ENCODE data around the gene CSMD2.
A peak's percentile ranks its signal among the peaks of the same experiment; 100 is the strongest.

CSMD2 gene

DNA sequence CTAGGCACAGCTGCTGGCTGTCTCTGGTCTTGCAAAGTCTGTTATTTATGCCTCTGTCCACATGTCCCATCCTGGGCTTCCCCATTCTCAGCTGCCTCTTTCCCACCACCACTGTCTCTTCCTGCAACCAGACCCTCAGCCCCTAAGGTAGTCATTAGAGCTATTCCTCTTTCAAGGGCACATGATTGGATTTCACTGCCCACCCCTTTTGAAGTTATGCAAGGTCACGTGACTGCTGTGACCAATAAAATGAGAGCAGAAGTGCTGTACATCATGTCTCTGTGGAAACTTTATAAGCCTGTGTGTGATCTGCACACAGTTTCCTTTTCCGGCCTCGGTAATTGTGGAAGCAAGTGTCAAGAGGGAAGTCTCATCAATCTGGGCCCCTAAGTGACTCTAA lies 437.7 kb downstream of the CSMD2 start:
- DNase-seq = no peak

DNA sequence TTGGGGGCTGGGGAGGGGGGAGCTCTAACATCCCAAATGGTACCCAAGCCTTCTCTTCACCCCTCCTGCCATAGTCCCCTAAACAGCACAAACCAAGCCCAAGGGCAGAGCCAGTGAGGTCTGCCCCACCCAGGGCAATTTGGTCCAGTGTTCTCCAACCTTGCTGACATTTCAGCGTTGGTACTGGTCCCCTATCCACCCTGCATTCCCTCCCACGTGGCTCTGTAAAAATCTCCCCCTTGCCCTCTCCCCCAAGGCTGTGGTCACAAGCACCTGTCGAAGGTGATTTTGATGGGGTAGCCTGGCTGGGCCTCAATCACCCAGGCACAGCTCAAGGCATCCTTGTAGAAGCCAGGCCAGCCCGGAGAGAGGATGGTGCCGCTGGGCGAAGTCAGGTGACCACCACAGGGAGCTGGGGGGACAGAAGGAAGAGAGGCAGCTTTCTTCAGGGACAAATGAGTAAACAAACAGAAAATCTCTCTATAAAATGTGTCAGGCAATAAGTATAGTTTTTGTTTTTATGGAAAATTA lies 438.7 kb downstream of the CSMD2 start:
- DNase-seq = no peak

DNA sequence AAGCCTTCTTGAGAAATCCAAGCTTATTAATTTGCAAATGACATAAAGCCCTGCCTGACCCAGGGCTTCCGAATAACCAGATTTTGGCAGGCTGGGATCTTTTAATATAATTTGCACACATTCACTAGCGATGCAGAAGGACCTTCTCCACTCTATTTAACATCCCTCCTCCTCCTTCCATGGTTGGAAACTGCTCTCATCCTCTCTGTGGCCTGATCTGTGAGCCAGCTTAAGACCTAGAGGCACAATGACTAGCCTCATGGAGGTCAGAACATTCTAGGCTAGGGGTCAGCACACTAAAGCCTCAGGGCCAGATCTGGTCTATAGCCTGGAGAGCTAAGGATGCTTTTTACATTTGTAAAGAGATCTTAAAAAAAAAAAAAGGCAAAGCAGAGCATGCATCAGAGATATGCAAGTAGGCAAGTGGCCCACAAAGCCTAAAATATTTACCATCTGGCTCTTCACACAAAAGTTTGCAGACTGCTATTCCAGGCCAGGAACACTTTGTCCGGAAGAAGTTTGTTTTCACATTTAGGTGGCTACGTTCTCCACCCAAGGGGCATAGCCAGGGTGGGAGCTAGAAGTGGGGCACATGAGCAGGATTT lies 439.4 kb downstream of the CSMD2 start:
- no peak for DNase-seq

DNA sequence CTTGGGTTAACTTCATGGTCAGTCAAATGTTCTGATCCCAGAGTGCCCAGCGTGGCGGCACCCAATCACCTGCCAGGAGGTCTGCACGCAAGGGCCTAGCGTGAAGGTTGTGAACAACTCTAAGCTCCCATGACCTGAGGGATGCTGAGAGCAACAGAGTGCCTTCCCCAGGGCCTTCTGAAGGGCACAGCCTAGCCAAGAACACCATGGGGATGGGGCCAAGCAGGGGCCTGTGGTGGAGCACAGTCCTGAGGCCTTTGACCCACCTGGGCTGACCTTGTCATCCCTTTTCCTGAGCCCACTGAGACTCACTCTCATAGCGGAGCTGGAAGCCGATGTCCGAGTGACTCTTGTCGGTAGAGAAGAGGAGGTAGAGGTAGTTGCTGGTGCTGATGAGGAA lies 440.0 kb downstream of the CSMD2 start:
- no peak for DNase-seq

DNA sequence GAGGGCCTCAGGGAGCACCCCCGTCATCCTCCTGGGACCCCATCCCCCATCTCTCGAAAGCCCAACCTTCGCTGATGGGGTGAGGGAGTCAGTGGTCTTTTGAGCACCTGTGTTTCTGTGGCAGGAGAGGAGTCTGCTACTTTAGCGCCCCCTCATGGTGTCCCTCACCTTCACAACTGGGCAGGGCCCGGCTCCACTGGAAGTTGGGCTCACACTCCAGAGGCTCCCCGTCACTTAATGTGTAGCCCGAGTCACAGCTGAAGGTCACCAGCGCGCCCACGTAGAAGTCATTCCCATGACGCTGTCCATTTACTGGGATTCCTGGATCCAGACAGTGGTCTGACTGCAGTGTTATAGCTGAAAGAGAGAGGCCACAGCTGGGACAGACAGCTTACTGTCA lies 440.7 kb downstream of the CSMD2 start:
- DNase-seq = no peak

DNA sequence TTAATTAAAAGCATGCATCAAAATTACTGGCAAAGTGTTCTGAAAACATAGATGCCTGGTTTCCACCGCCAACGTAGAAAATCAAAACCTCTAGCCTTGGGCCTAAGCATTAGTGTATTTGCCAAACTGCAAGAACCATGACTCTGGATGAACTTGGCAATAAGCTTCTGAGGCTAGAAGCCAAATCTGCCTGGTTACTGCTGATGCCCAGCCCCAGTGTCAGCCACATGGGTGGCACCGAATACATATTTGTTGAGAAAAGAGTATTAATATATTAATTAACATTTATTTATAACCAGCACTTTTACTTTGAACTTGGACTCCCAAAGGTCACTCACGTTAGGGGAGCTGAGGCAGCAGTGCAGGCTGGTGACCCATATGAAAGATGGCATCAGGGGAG lies 441.8 kb downstream of the CSMD2 start:
- DNase-seq = no peak

DNA sequence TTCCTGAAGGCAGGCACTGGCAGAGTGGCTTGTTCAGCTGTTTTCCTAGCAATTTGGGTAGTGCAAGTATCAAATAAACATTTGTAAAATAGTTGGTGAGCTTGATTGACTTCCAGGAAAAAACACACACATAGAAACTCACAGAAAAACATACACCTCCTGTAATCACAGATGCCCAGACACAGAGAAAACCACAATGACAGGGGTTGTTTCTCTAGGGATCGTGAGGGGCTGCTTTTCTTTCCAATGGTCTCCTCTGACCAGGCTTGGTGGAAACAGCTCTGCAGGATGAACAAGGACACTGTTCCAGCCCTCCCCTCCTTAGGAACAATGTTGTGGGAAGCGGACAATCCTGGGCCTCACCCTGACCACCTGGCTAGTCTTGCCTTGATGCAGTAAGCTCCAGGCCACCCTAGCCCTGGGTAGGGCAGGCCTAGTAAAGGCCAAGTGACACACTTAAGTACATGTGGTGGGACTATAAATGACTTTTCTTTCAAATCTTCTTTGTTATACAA lies 443.7 kb downstream of the CSMD2 start:
- no peak for DNase-seq

DNA sequence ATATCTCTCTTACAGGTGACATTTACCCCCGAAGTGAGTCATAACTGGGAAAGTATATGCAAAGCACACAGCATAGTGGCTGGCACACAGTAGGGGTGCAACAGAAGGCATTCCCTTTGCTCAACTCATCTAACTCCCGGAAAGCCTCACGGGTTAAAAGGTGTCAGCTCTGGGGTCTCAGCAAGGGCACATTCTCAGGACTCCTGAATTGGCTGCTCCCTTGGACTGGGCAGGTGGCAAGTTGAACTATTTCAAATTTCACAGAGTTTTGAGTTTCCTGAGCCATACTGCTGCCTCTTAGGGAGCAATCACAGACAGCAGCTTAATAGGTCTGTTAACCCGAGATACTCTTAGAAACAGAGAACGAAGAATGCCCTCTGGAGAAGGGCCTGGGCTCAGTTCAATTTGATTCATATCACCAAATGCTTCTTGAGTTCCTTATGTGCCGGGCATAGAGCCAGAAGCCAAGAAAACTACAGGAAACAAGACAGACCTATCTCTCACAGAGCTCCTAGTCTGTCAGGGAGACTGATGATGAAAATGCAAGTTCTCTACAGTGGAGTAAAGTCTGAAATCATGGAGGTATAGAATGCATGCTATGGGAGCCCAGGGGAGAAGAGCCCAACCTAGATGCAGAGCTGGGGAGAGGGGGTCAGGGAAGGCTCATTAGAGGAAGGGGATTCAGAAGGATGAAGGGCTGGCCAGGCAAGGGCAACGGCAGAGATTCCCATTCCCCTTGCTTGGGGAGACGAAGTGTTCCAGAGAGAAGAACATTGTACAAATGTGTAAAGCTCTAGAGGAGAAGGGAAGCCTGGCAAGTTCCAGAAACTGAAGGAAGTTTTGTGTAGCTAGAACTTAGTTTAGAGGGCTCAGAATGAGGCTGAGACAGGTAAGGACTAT lies 445.0 kb downstream of the CSMD2 start:
- DNase-seq = peak; percentile 3

DNA sequence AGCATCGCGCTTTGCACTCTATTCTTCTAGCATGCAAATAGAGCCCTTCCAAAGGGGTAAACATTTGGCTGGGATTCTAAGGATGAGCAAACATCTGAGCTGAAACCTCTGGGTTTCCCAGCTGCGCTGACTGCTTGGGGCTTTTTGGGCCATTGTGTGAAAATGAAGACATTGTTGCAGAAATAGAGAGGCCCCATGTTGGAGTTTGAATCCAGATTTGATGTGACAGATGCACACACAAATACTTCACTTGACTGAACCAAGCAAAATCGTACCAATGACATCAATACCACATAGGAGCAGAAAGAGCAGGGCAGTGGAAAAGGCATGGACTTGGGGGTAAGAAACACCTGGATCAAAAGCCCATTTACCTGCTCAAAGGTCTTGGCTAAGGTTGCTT lies 445.7 kb downstream of the CSMD2 start:
- DNase-seq = no peak

DNA sequence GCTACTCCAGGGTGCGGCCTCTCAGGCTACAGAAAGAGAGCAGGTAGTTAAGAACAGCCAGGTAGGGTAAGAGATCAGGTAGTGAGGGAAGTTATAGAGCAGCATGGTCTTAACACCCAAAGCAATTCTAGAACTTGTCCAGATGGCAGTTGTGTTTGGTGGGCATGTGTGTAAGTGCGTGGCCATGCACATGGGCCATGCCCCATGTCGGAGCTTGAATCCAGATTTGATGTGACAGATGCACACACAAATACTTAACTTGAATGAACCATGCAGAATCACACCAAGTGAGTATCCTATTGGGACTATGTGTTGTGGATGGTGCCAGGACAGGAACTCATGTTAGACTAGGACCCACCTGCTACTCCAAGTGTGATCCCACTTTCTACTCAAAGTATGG lies 446.8 kb downstream of the CSMD2 start:
- DNase-seq = no peak

DNA sequence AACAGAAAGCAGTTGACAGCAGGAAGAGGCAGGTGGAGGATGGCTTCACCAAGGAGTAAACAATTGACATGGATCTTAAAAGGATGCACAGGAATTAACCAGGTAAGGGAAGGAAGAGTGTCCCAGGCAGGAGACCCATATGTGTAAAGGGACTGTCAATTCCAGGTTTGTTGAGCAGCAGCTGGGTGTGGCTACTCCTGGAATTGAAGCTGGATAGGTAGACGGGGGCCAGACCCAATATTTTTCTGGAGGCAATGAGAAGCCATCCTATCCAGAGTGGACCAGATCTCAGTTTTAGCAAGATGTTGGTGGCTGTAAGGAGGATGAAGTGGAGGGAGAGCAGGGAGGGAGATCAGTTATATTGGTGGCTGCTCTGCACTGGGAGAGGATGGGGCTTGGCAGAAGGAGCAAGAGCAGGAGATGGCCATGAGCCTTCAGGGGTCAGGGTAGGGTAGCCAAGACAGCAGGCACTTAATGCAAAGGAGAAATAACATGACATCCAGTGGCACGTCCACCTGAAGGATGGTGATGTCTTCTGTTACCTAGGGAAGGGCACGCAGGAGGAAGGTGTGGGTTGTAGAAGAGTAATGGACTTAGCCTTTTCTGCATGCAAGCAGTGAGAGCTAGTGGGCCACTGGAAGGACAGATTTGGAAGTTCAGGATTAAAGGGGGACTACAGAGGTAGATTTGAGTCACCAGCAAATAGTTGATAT lies 447.9 kb downstream of the CSMD2 start:
- no peak for DNase-seq

DNA sequence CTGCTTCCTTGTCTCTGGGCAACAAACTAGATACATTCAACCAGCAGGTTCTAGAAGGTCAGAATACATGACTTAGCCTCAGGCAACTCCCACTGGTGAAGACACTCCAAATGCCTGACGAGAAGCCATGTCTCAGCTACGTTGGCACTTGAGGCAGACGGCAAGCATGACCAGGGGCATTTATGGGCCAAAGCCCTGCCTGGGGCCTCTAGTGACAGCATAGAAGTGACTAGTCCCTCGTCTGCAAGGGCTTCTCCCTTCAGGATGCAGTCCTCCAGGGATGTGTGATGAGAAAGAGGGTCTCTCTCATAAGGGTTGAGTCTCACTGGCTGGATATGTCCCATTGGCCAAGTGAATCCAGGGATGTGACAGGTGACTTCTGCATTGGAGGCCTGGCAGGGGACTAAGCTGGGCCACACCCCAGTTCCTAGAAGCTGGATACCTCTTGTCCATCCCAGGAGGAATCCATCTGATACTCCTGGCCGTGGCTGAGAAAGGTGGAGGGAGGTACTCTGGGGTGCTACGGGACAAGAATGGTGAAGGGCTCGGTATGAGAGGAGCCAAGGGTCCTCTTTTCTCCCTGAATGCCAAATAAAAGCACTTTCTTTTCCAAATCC lies 449.7 kb downstream of the CSMD2 start:
- DNase-seq = no peak

DNA sequence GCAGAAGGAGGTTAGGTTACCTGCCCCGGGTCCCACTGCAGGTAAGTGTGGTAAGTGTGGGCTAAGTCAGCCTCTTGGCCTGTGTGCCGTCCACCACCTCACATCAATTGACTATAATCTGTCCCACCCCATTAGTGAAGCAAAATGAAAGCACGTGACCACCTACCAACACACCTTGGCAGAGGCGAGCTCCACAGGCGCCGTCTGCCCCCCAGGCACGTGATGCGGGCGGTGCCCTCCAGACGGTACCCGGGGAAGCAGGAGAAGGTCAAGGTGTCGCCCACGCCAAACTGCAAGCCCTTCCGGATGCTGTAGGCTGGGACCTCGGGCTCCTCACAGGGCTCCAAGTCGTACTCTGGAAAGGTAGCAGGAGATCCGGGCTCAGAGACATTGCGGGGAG lies 450.6 kb downstream of the CSMD2 start:
- no peak for DNase-seq

DNA sequence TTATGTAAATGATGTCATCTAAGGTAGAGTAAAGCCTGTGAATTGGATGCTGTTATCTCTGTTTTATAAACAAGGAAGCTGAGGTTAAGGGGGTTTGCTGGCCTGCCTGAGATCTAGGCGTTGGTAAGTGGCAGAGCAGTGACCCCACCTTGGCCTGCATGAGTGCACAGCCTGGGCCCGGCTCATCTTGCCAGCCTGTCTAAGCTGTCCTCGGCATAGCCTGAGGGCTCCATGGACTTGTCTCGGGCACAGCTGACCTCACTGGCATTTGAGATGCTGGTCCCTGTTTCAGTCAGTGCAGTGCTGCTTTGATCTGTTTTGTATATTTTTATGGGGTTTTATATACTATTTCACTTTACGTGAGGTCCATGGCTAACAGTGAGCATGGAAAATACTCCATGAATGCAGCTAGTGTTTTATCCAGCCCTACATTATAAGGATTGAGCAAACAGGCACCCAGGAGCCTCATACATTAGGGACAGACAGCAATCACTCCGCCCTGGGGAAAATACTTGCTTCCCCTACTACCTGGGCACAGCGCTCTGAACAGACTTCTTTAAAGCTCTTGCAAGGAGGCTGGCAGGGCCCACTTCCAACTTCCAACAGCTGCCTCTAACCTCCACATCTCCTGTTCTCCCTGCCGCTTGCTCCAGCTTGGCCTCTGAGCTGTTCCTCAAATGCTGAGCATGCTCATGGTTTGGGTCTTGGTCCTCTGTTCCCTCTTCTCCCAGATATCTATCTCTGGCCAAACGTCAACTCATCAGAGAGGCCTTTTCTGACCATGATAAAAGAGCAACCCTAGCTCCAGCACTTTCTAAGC lies 451.8 kb downstream of the CSMD2 start:
- no peak for DNase-seq

DNA sequence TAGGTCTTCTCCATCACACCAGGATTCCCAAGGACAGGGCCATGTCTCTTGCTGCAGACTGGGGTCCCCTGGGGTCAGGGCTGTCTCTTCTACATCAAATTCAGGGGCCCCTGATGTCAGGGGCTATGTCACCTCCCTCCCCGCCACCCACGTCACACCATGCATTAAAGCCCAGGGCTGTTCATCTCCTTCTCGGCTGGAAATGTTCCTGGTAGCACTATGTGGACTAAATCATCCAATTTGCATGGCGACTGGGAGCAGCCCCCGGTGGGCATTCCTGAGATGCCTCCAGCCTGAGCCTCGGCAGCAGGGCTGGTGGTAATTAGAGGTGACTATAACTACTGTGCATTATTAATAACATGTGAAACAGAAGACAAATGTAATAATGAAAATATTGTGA lies 452.8 kb downstream of the CSMD2 start:
- no peak for DNase-seq

DNA sequence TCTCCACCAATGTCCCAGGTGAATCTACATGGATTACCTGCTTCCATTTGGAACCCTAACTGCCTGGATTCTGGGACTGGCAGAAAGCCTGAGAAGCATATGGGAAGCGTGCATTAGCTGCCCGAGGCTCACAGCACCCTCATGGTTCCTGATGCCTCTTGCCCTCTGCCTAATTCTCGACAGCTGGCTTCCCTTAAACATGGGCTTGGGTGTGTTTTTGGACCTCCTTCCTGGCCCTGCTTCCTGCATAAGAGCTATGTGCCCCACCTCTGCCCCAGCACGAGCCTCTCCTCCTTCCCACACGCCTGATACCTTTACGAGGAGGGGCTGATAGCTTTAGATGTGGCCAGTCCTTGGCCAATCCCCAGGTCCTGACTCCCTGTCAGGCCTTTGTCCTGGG lies 453.5 kb downstream of the CSMD2 start:
- no peak for DNase-seq

DNA sequence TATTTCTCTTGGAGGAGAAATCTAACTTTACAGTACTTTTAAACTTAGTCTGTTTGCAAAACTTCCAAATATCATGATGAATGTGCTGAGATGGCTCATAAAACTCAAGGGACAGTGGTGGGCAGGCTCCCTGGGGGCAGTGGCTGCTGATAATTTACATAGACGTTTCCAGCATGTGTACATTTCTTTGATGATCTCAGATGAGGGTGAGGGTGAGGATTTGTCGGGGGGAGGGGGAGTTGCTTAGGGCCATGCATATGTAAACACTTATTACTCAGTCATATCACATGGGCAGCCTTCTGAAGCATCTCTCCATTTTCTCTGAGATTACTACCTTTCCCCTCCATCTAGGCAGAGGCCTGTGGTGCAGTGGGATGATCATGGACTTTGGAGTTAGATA lies 454.1 kb downstream of the CSMD2 start:
- DNase-seq = no peak

DNA sequence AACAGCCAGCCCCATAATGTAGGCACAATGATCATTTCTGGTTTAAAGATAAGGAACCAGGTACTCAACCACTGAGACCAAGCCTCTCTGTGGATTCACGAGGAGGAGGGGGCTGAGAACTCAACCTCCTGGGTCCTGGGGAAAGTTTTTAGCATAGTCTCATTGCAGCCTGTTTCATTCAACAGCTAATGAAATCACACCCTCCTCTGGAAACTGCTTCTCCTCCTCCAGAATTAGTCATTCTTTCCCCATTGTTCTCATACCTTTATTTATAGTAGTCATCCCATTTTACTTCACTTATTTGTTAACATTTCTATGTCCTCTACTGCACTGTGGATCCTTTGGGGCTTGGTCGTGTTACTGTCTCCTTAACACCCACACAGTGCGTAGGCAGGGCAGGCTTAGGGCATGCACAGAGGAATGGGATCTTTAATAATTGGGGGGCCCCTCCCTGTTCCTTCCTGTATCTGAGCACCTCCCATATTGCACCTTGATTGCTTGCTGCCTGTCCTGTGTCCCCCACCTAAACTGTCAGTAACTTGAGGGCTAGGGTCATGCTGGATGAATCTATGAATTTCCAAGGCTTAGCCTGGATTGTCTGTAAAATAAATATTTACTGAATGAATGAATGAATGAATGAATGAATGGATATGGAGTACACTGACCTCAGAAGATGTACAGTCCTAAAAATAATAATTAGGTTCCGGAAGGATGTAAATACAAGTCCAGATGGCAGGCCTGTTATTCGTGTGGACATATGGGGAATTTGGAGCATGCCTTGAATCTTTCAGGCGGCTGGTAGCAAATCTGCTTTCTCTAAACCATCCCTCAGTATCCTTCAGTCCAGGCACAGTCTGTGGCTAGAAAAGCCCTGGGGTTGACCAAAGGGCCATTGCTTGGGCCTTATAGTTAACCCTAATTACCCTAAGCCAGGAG lies 455.0 kb downstream of the CSMD2 start:
- no peak for DNase-seq

DNA sequence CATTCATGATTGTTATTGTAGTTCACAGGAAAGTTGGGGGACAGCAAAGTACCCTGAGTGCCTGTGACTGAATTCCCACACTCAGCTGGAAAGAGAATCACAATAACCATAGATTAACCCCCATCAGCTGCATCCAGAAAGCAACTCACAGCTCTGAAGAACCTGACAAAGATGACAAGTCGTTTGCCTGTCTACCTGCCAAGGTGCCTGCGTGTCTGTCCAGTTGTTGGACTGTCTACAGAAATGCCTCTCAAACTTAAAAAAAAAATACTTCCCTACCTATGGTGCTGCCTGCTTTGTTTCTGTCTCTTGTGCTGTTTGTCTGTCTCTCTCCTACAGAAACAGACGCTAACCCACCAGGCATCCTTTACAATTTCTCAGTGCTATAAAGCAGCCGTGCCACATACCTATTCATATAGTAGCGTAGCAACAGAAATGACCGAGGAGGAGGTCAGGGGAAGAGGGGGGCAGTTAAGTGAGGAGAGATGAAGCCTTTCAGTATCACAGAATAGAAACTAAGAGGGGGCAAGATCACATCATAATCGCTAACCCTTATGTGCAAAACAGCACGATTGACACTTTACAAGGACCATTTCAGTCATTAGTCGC lies 455.8 kb downstream of the CSMD2 start:
- no peak for DNase-seq

DNA sequence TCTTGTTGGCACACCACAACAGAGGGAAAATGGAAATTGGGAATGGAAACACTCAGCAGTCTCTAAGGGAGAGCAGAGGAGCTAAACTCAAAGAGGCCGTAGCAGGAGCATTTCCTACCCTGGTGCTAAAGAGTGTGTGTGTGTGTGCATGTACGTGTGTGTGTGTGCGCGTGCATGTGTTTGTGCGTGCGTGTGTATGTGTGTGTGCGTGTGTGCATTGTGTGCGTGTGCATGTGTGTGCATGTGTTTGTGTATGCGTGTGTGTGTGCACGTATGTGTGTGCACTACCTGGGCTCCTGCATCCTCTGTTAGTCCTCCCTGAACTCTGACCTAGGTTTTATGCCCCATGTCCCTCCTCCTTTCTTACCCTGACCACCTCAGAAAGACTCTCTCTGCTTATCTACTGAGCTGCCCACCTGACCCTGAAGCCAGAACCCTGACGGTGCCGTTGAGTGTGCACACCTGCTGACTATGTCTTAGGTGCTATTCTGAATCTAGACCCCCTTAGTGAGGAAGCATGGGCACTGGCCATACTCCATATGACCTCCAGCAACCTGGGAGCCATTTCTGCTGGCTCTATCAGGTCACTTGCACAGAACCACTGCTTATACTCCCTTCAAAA lies 458.3 kb downstream of the CSMD2 start:
- no peak for DNase-seq

Measured in DMS79 (cell line).